Uterus (tissue), 4 donors: ENCODE data around the gene KRT4. TPM values are rescaled to one million over a fixed set of nuclear protein-coding genes. Genes with fewer than 3 reads are reported as not detected.
"Not testable (repeated sequence)": the region's sequence is repeated elsewhere in the genome, so short reads cannot be mapped to it uniquely, and the experiment has no call there.

ENCODE experiments used
- DNase-seq, 2 donors: peaks; one replicate each; pipeline ENCODE4 v3.0.0-alpha.2; 2019 to 2020
- H3K27ac ChIP-seq, 2 donors: fragments of 200-600 bp; sonication (generic); 1 replicate in 1 of 2; 2 replicates in 1 of 2; pipeline ENCODE4 v1.5.1; 2016 to 2018
- H3K27me3 ChIP-seq, 2 donors: fragments of 200-600 bp; sonication (generic); one replicate each; pipeline ENCODE4 v1.5.1; 2018 to 2019; ENCODE audit warnings: control low read depth in 1 of 2
- H3K36me3 ChIP-seq, 2 donors: fragments of 200-600 bp; sonication (generic); one replicate each; pipeline ENCODE4 v1.5.1; 2019; ENCODE audit warnings: control low read depth in 1 of 2
- H3K4me1 ChIP-seq, 2 donors: fragments of 200-600 bp; sonication (generic); one replicate each; pipeline ENCODE4 v1.5.1; 2018 to 2019; ENCODE audit warnings: control low read depth in 1 of 2
- H3K4me3 ChIP-seq, 2 donors: fragments of 200-600 bp; sonication (generic); 1 replicate in 1 of 2; 2 replicates in 1 of 2; pipeline ENCODE4 v1.5.1; 2018 to 2019; ENCODE audit warnings: mild to moderate bottlenecking in 1 of 2
- H3K9me3 ChIP-seq, 2 donors: fragments of 200-600 bp; sonication (generic); one replicate each; pipeline ENCODE4 v1.5.1; 2019; ENCODE audit warnings: control low read depth in 1 of 2
- POLR2A ChIP-seq, 2 donors: fragments of 450-650 bp; IDR thresholded peaks; one replicate each; pipeline ENCODE4 v1.6.1; 2016; ENCODE audit warnings: antibody characterized with exemption in 2 of 2, mild to moderate bottlenecking in 1 of 2, moderate library complexity in 1 of 2
- intact Hi-C: fragments of 100-400 bp; cut with DNase I; formaldehyde crosslinking; loops from one replicate; pipeline ENCODE4 v1.15.1; 2023; ENCODE audit warnings: low total_unique reads
- total RNA-seq, 4 donors: library from RNA; depleted of rRNA in 3 of 4; stranded (reverse); fragments of >200 nt in 3 of 4; gene quantifications; one replicate each; pipeline versions ENCODE4 v1.1.0 to v1.2.4, GENCODE V29; 2014 to 2023
- TF ChIP-seq, protein P1 (sequence below), 4 experiments: fragments of 200-600 bp in 2 of 4; fragments of 450-650 bp in 2 of 4; sonication (generic) in 2 of 4; IDR thresholded peaks; one replicate each; pipeline ENCODE4 v1.5.1; 2016 to 2019; ENCODE audit warnings: antibody characterized with exemption in 4 of 4, mild to moderate bottlenecking in 2 of 4, moderate library complexity in 1 of 4
- donor health status: DM: yes; HTN: yes; CAD: no.

KRT4 gene
- total RNA-seq, 4 donors from 2014 or later = not detected

DNA sequence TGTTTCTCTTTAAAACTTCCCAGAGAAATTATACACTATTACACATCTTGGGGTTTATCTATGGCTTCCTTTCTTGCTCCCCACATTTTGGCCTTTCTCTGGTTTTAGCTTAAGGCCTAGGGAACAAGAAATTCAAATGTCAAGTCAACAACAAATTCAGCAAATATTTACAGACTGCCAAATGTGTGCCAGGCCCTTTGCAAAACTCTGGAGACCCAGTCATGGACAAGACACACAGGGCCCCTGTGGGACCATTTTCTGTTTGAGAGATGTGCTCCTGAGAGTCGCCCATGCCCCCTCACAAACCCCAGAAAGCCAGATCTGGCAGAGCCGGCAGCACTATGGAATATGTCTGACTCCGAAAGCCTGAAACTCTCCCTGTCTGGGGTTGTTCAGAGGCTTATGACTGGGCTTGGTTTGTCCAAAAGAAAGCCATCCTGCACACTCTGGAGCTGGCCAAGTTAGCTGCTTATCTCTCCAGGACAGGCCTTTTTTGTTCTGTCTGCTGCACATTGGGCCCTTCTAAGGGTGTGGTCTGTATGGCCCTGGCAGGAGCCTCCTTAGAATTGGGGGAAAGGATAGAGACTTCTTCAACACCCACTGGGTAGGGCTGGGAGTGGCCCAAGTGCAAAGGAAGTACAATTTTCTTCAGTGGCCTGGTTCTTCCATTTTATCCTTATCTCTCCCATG, 16.9 kb downstream of the KRT4 start:
- Histone ChIP-seq H3K27ac (no peak overlapping the region), H3K27me3 (no peaks in the 10 kb centered on the region), H3K4me3 (no peak overlapping the region), H3K4me1 (no peaks in the 10 kb centered on the region), H3K9me3 (no peaks in the 10 kb centered on the region), H3K36me3 (no peaks in the 10 kb centered on the region)
- no peak for DNase-seq
- intact Hi-C loops = no loop called here
- TF ChIP-seq POLR2A (IDR thresholded peaks at IDR 0.05) = no peak
- TF ChIP-seq, protein P1, sequence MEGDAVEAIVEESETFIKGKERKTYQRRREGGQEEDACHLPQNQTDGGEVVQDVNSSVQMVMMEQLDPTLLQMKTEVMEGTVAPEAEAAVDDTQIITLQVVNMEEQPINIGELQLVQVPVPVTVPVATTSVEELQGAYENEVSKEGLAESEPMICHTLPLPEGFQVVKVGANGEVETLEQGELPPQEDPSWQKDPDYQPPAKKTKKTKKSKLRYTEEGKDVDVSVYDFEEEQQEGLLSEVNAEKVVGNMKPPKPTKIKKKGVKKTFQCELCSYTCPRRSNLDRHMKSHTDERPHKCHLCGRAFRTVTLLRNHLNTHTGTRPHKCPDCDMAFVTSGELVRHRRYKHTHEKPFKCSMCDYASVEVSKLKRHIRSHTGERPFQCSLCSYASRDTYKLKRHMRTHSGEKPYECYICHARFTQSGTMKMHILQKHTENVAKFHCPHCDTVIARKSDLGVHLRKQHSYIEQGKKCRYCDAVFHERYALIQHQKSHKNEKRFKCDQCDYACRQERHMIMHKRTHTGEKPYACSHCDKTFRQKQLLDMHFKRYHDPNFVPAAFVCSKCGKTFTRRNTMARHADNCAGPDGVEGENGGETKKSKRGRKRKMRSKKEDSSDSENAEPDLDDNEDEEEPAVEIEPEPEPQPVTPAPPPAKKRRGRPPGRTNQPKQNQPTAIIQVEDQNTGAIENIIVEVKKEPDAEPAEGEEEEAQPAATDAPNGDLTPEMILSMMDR (IDR thresholded peaks at IDR 0.05) = no peak

DNA sequence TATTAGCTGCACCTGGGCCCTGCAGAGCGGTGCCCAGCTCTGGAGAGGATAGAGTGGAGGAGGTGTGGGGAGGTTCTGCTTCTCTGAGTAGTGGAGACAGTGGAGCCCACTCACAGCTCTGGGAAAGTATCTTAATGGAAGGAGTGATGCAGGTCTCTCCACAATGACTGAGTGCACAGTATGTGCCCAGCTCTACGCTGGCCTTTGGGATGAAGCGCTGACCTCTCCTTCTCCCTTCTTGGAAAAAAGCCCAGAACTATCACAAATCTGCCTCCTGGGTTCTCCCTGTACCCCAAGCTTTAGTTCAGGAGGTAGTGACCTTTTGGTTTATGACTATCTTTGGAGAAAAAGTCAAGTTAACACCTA, 17.5 kb downstream of the KRT4 start:
- Histone ChIP-seq H3K27me3 (no peaks in the 10 kb centered on the region), H3K27ac (no peak overlapping the region), H3K36me3 (no peaks in the 10 kb centered on the region), H3K9me3 (no peaks in the 10 kb centered on the region), H3K4me3 (no peak overlapping the region), H3K4me1 (no peaks in the 10 kb centered on the region)
- DNase-seq = no peak
- TF ChIP-seq, protein P1 (IDR thresholded peaks at IDR 0.05) = no peak
- intact Hi-C loops = no loop called here

DNA sequence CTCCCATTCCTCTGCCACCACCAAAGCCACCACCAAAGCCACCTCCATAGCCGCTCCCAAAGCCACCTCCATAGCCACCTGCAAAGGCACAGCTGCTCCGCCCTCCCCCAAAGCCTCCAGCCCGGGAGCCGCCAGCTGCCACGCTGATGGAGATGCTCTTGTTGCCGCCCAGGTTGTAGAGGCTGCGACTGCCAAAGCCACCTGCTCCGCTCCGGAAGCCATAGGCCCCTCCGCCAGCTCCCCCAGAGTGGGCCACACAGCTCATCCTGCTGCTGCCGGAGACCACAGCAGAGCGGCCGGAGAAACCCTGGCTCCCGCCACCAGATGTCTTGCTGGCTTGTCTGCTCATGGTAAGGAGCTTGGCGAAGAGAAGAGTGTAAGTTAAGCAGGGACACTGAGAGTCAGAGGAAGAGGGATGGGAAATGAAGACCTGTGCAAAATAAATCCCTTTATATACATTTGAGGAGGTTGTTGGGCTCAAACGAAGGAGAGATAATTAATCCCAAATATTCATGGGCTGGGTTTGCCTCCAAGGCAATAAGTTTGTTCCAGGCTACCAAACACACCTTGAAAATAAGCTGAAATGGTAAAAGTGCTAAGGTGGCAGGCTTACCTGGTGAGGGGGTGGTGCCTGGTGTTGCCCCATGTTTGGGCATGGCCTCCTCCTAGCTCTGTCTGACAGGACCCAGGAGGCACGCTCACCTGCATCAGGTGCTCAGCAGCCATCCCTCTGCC, 18.1 kb downstream of the KRT4 start, which contains the start of gene KRT3:
Gene KRT3 (minus strand): TSS at position 424 of the 735 bp plus-strand sequence. CDS start 75 bp downstream, at position 349.
- no peak for DNase-seq
- H3K36me3 ChIP-seq = no peaks in the 10 kb centered on the region
- no peaks in the 10 kb centered on the region for H3K27me3 ChIP-seq
- H3K27ac ChIP-seq = no peak within 1 kb of the TSS
- intact Hi-C loops = no loop called here
- H3K4me1 ChIP-seq = no peaks in the 10 kb centered on the region
- H3K4me3 ChIP-seq = no peak within 1 kb of the TSS
- no peak for TF ChIP-seq POLR2A (IDR thresholded peaks at IDR 0.05)
- TF ChIP-seq, protein P1 (IDR thresholded peaks at IDR 0.05) = no peak
- no peaks in the 10 kb centered on the region for H3K9me3 ChIP-seq

DNA sequence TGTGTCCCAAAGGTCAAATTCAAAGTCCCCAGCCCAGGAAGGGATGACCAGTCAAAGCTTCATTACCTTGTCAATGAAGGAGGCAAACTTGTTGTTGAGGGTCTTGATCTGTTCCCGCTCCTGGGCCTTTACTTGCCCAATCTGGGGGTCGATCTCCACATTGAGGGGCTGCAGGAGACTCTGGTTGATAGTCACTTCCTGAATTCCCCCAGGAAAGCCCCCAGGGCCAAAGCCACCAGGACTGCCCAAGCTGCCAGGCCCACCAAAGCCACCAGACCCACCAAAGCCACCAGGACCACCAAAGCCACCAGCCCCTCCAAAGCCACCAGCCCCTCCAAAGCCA, 18.6 kb downstream of the KRT4 start:
- H3K9me3 ChIP-seq, H3K4me1 ChIP-seq, H3K4me3 ChIP-seq, H3K27me3 ChIP-seq, DNase-seq, intact Hi-C loops, H3K36me3 ChIP-seq, H3K27ac ChIP-seq: not testable (repeated sequence)

DNA sequence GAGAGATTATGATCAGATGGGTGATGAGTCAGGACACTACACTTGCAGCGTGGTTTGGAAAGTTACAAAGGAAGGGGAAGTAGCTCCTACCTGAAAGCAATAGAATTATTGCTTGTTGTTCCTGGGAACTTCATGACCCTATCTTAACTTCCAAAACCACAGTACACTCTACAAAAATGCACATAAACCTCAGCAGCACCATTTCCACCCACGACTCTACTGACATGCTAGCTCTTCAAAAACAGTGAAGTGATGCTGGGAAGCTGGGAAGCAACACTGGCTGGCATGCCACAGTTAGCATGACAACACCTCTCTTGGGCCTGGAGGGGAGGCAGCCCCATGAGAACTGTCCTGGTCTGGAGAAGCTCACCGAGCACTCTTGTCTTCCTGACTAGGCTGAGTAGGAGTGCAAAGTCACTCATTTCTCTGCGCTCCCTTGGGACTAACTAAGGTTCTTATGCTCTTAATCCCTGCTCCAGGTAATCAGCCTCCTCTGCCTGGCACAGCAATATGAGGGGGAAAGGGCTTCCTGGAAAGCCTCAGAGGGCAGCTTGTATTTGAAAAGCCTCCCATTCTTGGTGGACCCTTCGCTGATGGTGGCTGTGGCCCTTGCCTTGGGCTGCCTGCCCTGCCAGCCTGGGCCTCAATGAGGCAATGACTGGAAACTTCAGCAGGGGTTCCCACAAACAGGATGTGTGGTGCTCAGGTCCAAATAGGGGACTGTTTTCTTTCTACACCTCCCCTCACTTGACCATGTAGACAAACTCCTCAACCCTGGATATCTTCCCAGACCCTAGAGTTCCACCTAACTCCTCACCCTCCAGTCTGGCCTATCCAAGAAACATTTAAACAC, 19.2 kb downstream of the KRT4 start:
- TF ChIP-seq POLR2A (IDR thresholded peaks at IDR 0.05) = no peak
- Histone ChIP-seq H3K27me3 (no peaks in the 10 kb centered on the region), H3K27ac (no peak overlapping the region), H3K36me3 (no peaks in the 10 kb centered on the region), H3K4me3 (no peak overlapping the region), H3K4me1 (no peaks in the 10 kb centered on the region), H3K9me3 (no peaks in the 10 kb centered on the region)
- intact Hi-C loops = no loop called here
- DNase-seq = no peak
